ENCODE data around the gene CYSLTR2.
"Not testable (repeated sequence)": the region's sequence is repeated elsewhere in the genome, so short reads cannot be mapped to it uniquely, and the experiment has no call there.

Gene CYSLTR2

GRCh38 chr13:48695776-48696175 is 42.0 kb downstream of the CYSLTR2 start:
- no peak for DNase-seq (ENCODE audit: low spot score)

- not testable (repeated sequence) for DNase-seq (ENCODE audit: low spot score)
These were observed 42.9 kb downstream of the CYSLTR2 start for GRCh38 chr13:48696676-48697075.

- DNase-seq (ENCODE audit: low spot score): no peak
These were observed 53.7 kb downstream of the CYSLTR2 start for GRCh38 chr13:48707405-48707804.

GRCh38 chr13:48708764-48709163 is 55.0 kb downstream of the CYSLTR2 start:
- DNase-seq (ENCODE audit: low spot score): no peak

- DNase-seq (ENCODE audit: low spot score): no peak
These were observed 55.5 kb downstream of the CYSLTR2 start for GRCh38 chr13:48709213-48709612.

- no peak for DNase-seq (ENCODE audit: low spot score)
These were observed 56.4 kb downstream of the CYSLTR2 start for GRCh38 chr13:48710160-48710559.

- DNase-seq (ENCODE audit: low spot score): no peak
These were observed 58.4 kb downstream of the CYSLTR2 start for GRCh38 chr13:48712141-48712540.

- DNase-seq (ENCODE audit: low spot score): no peak
These were observed 62.2 kb downstream of the CYSLTR2 start for GRCh38 chr13:48715977-48716376.

- no peak for DNase-seq (ENCODE audit: low spot score)
These were observed 66.9 kb downstream of the CYSLTR2 start for GRCh38 chr13:48720621-48721020.

GRCh38 chr13:48723168-48723567 is 69.4 kb downstream of the CYSLTR2 start:
- DNase-seq (ENCODE audit: low spot score): no peak

- DNase-seq (ENCODE audit: low spot score): no peak
These were observed 71.5 kb downstream of the CYSLTR2 start for GRCh38 chr13:48725271-48725670.

- DNase-seq (ENCODE audit: low spot score): no peak
These were observed 73.0 kb downstream of the CYSLTR2 start for GRCh38 chr13:48726711-48727110.

- no peak for DNase-seq (ENCODE audit: low spot score)
These were observed 73.7 kb downstream of the CYSLTR2 start for GRCh38 chr13:48727241-48728011.

- DNase-seq (ENCODE audit: low spot score): no peak
These were observed 74.5 kb downstream of the CYSLTR2 start for GRCh38 chr13:48728226-48728625.

GRCh38 chr13:48728876-48729275 is 75.1 kb downstream of the CYSLTR2 start:
- DNase-seq (ENCODE audit: low spot score): no peak

- no peak for DNase-seq (ENCODE audit: low spot score)
These were observed 76.1 kb downstream of the CYSLTR2 start for GRCh38 chr13:48729856-48730255.

GRCh38 chr13:48731001-48731658 is 77.4 kb downstream of the CYSLTR2 start:
- DNase-seq (ENCODE audit: low spot score): no peak

GRCh38 chr13:48731957-48732569 is 78.3 kb downstream of the CYSLTR2 start:
- DNase-seq (ENCODE audit: low spot score): no peak

GRCh38 chr13:48733739-48734335 is 80.1 kb downstream of the CYSLTR2 start:
- no peak for DNase-seq (ENCODE audit: low spot score)

- no peak for DNase-seq (ENCODE audit: low spot score)
These were observed 81.8 kb downstream of the CYSLTR2 start for GRCh38 chr13:48735571-48735970.

- no peak for DNase-seq (ENCODE audit: low spot score)
These were observed 84.0 kb downstream of the CYSLTR2 start for GRCh38 chr13:48737689-48738088.

GRCh38 chr13:48738311-48738710 is 84.6 kb downstream of the CYSLTR2 start:
- DNase-seq (ENCODE audit: low spot score): no peak

Measured in AG08395 (cell line).